Measurements from ENCODE around the gene PRKCZ.

Gene PRKCZ

GRCh38 chr1:2045468-2046173 lies 4.6 kb upstream of the PRKCZ start:
- no peak for DNase-seq (ENCODE audit: low read depth in 2 of 2)

GRCh38 chr1:2046174-2046917 lies 3.9 kb upstream of the PRKCZ start:
- DNase-seq (ENCODE audit: low read depth in 2 of 2): no peak

- DNase-seq (ENCODE audit: low read depth in 2 of 2): no peak
Observed at GRCh38 chr1:2046953-2047748, 3.1 kb upstream of the PRKCZ start.

GRCh38 chr1:2047749-2048729 lies 2.2 kb upstream of the PRKCZ start:
- no peak for DNase-seq (ENCODE audit: low read depth in 2 of 2)

GRCh38 chr1:2049225-2049717 lies 940 bp upstream of the PRKCZ start:
- no peak for DNase-seq (ENCODE audit: low read depth in 2 of 2)

GRCh38 chr1:2050461-2050792 lies 216 bp downstream of the PRKCZ start:
- DNase-seq (ENCODE audit: low read depth in 2 of 2): no peak

- DNase-seq (ENCODE audit: low read depth in 2 of 2): no peak
Observed at GRCh38 chr1:2050793-2051682, 827 bp downstream of the PRKCZ start.

GRCh38 chr1:2052054-2052679 lies 2.0 kb downstream of the PRKCZ start:
- DNase-seq (ENCODE audit: low read depth in 2 of 2): no peak

GRCh38 chr1:2052756-2053155 lies 2.5 kb downstream of the PRKCZ start:
- DNase-seq (ENCODE audit: low read depth in 2 of 2): no peak

GRCh38 chr1:2053217-2053616 lies 3.0 kb downstream of the PRKCZ start:
- no peak for DNase-seq (ENCODE audit: low read depth in 2 of 2)

GRCh38 chr1:2053784-2054376 lies 3.7 kb downstream of the PRKCZ start:
- no peak for DNase-seq (ENCODE audit: low read depth in 2 of 2)

- no peak for DNase-seq (ENCODE audit: low read depth in 2 of 2)
Observed at GRCh38 chr1:2054560-2054959, 4.3 kb downstream of the PRKCZ start.

GRCh38 chr1:2055911-2056575 lies 5.8 kb downstream of the PRKCZ start:
- no peak for DNase-seq (ENCODE audit: low read depth in 2 of 2)

GRCh38 chr1:2056955-2057590 lies 6.9 kb downstream of the PRKCZ start:
- DNase-seq (ENCODE audit: low read depth in 2 of 2): no peak

- no peak for DNase-seq (ENCODE audit: low read depth in 2 of 2)
Observed at GRCh38 chr1:2059290-2059953, 9.2 kb downstream of the PRKCZ start.

GRCh38 chr1:2060072-2060471 lies 9.9 kb downstream of the PRKCZ start:
- DNase-seq (ENCODE audit: low read depth in 2 of 2): no peak

- DNase-seq (ENCODE audit: low read depth in 2 of 2): no peak
Observed at GRCh38 chr1:2060535-2060934, 10.3 kb downstream of the PRKCZ start.

Data from activated CD8-positive, alpha-beta memory T cell treated with anti-CD3 and anti-CD28 coated beads for 4 hours (primary cell).